ENCODE results near the gene NPIPB2.

DNA sequence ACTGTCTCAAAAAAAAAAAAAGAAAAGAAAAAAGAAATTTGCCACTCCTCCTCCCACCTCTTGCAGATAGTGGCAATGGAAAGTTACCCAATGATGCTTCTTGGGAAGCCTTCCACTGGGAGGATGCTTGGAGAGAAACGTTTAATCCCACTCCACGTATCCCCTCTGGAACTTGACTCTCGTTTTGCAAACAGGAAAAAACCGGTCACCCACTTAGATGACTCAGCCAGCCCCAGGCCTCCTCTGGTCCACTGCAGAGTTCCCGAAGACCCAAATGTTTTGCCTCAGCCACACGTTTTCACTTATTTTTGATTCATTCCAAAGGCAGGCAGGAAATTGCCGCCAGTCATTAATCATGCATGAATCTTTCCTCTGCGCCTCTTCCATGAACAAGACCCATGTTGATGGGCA, 13.9 kb upstream of the NPIPB2 start:
- TF ChIP-seq SKI (IDR thresholded peaks at IDR 0.05; ENCODE audit: partially characterized antibody), result no peak
- TF ChIP-seq MEIS1 (CRISPR knock-in tag; IDR thresholded peaks at IDR 0.05; ENCODE audit: borderline replicate concordance), result no peak
